Parathyroid adenoma (tissue), 2 donors: ENCODE results near the gene DOK3.

Experiments
- H2AFZ ChIP-seq: fragments of 300-600 bp; sonication (generic); one replicate; pipeline ENCODE4 v1.7.0; 2017; ENCODE audit warnings: antibody characterized with exemption, mild to moderate bottlenecking
- H3K27ac ChIP-seq: fragments of 300-600 bp; sonication (generic); one replicate; pipeline ENCODE4 v1.7.0; 2017
- H3K27me3 ChIP-seq: fragments of 300-600 bp; sonication (generic); one replicate; pipeline ENCODE4 v1.7.0; 2017; ENCODE audit warnings: low read length; ENCODE audit not compliant: control insufficient read depth, insufficient read depth
- H3K36me3 ChIP-seq: fragments of 300-600 bp; sonication (generic); one replicate; pipeline ENCODE4 v1.7.0; 2017; ENCODE audit warnings: low read length; ENCODE audit not compliant: control insufficient read depth, insufficient read depth
- H3K4me1 ChIP-seq: fragments of 300-600 bp; sonication (generic); one replicate; pipeline ENCODE4 v1.7.0; 2017; ENCODE audit warnings: control low read depth
- H3K4me2 ChIP-seq: fragments of 300-600 bp; sonication (generic); one replicate; pipeline ENCODE4 v1.7.0; 2017; ENCODE audit warnings: low read length
- H3K4me3 ChIP-seq: fragments of 300-600 bp; sonication (generic); one replicate; pipeline ENCODE4 v1.7.0; 2017; ENCODE audit warnings: low read depth, low read length
- H3K79me2 ChIP-seq: fragments of 300-600 bp; sonication (generic); one replicate; pipeline ENCODE4 v1.7.0; 2017; ENCODE audit warnings: control low read depth
- H3K9ac ChIP-seq: fragments of 300-600 bp; sonication (generic); one replicate; pipeline ENCODE4 v1.7.0; 2017; ENCODE audit warnings: mild to moderate bottlenecking
- H3K9me3 ChIP-seq: fragments of 300-600 bp; sonication (generic); one replicate; pipeline ENCODE4 v1.7.0; 2017; ENCODE audit warnings: low read length; ENCODE audit not compliant: control insufficient read depth
- TF ChIP-seq, protein P1 (sequence below): fragments of 300-600 bp; sonication (generic); IDR thresholded peaks from one replicate; pipeline ENCODE4 v1.7.0; 2017; ENCODE audit warnings: antibody characterized with exemption, mild to moderate bottlenecking
- donor health status: primary hyperparathyroidism.

Gene DOK3

DNA sequence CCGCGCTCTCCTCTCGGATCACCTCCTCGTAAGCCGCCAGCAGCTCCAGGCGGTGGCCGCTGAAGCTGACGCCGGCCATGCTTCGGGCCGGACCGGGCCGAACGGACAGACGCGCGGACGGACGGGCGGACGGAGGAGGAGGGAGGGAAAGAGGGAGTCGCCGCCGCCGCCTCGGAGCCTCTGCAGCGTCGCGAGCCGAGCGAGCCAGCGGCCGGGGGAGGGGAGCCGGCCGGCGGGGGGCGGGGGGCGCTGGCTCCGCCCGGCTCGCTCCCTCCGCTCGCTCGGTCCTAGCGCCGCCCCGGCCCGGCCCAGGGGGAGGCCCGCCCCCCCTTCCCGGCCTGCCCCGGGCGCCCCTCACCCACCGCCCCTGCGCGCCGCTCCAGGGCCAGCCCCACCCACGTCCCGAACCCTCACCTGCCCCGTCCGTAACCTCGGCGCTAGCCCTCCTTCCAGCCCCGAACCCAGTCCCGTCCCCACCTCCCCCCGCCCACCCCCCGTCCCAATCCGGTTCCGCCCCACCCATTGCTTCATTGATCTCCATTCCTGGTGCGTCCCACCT is 36.1 kb downstream of the DOK3 start, which contains the start of gene DBN1:
Gene DBN1, minus strand, starts transcription at position 192 of the 559 bp plus-strand sequence. Its CDS starts 113 bp downstream, at position 79.
- H3K36me3 ChIP-seq: no peaks in the 10 kb centered on the region
- no peaks in the 10 kb centered on the region for H3K27me3 ChIP-seq
- H3K79me2 ChIP-seq: peaks cover 24% of the 10 kb centered on the region
- H2AFZ ChIP-seq: peak within 1 kb of the TSS; percentile 38
- TF ChIP-seq, protein P1, sequence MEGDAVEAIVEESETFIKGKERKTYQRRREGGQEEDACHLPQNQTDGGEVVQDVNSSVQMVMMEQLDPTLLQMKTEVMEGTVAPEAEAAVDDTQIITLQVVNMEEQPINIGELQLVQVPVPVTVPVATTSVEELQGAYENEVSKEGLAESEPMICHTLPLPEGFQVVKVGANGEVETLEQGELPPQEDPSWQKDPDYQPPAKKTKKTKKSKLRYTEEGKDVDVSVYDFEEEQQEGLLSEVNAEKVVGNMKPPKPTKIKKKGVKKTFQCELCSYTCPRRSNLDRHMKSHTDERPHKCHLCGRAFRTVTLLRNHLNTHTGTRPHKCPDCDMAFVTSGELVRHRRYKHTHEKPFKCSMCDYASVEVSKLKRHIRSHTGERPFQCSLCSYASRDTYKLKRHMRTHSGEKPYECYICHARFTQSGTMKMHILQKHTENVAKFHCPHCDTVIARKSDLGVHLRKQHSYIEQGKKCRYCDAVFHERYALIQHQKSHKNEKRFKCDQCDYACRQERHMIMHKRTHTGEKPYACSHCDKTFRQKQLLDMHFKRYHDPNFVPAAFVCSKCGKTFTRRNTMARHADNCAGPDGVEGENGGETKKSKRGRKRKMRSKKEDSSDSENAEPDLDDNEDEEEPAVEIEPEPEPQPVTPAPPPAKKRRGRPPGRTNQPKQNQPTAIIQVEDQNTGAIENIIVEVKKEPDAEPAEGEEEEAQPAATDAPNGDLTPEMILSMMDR: no peak
- H3K27ac ChIP-seq: peak within 1 kb of the TSS; percentile 66
- peak within 1 kb of the TSS; percentile 77 for H3K4me3 ChIP-seq
- H3K9me3 ChIP-seq: no peaks in the 10 kb centered on the region
- H3K4me2 ChIP-seq: peak within 1 kb of the TSS; percentile 83
- H3K4me1 ChIP-seq: peaks cover 26% of the 10 kb centered on the region
- peak within 1 kb of the TSS; percentile 29 for H3K9ac ChIP-seq

DNA sequence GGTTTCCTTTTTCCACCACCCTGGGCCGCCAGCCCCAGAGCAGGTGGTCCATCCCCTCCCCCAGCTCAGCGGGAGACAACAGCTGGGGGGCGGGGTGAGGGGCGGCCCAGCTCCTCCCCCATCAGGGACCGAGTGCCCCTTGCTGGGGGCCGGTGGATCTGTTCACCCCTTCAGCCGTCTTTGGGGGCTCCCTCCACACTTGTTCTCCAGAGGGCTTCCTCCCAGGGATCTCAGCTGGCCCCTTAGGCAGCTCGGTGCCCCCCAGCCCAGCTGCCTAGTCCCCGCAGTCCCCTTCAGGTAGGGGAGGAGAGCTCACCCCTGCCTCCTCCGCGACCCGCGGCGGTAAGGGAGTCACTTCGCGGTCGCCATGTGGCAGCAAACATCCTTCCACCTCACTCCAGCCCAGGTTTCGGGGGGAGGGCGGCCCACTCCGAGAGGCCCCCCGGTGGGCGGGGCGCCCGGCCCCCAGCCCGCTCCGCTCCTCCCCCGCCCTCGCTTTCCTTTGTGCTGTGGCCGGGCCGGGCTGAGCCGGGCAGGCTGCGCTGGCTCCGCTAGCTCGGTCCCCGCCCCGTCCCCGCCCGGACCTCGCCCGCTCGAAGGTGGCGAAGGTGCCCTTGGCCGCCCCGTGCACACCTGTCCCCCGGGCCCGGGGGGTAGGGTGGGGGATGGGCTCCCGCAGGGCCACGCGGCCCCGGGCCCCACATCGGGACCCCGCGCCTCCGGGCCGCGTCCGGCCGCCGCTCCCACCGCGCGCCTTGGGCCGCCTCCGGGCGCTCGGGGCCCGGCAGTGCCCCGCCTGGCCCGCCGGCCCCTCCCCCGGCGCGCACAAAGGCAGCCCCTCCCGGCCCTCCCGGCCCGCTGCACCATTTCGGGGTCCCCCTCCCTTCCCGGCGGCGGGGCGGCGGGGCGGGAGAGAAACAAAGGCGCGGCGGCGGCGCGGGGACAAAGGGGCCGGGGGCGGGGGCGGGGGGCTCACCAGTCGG is 36.9 kb downstream of the DOK3 start:
- H3K27me3 ChIP-seq: no peaks in the 10 kb centered on the region
- H3K9me3 ChIP-seq: no peaks in the 10 kb centered on the region
- peak overlapping the region; percentile 77 for H3K4me3 ChIP-seq
- peak overlapping the region; percentile 83 for H3K4me2 ChIP-seq
- H2AFZ ChIP-seq: peak overlapping the region; percentile 38
- TF ChIP-seq, protein P1: no peak
- peak overlapping the region; percentile 66 for H3K27ac ChIP-seq
- H3K36me3 ChIP-seq: no peaks in the 10 kb centered on the region
- peaks cover 18% of the 10 kb centered on the region for H3K4me1 ChIP-seq
- H3K79me2 ChIP-seq: peaks cover 24% of the 10 kb centered on the region
- peak overlapping the region; percentile 29 for H3K9ac ChIP-seq

DNA sequence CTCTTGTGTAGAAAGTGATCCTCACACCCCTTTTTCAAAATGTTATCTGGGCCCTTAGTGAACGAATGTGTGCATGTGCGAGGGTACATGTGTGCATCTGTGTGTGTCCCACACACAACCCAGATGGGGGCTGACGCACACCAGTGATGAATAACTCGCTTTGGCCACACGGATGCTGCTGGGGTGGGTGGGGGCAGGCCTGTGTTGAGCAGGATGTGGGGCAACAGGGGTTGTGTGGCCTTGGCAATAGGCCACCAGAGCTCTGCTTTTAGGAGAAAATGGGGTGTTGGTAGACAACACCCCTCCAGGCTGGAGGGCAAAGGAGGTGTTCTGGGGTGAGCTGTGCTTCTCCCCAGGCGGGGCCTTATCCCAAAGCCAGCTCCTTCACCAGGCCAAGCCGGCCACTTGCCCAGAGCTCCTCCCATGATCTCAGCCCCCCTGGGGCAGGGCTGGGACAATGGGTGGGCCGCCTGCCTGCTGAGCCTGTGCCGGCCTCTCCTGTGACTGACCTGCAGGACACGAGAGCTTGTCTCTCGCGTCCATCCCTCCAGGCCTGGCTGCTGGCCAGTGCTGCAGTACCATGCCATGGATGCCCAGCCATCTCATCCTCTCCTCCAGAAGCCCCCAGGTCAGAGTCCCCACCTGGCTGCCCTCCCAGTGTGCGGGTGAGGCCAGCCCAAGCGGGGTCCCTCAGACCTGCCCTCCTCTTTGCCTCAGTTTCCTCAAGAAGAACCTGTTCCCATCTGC is 37.8 kb downstream of the DOK3 start:
- H3K27ac ChIP-seq: no peak overlapping the region

DNA sequence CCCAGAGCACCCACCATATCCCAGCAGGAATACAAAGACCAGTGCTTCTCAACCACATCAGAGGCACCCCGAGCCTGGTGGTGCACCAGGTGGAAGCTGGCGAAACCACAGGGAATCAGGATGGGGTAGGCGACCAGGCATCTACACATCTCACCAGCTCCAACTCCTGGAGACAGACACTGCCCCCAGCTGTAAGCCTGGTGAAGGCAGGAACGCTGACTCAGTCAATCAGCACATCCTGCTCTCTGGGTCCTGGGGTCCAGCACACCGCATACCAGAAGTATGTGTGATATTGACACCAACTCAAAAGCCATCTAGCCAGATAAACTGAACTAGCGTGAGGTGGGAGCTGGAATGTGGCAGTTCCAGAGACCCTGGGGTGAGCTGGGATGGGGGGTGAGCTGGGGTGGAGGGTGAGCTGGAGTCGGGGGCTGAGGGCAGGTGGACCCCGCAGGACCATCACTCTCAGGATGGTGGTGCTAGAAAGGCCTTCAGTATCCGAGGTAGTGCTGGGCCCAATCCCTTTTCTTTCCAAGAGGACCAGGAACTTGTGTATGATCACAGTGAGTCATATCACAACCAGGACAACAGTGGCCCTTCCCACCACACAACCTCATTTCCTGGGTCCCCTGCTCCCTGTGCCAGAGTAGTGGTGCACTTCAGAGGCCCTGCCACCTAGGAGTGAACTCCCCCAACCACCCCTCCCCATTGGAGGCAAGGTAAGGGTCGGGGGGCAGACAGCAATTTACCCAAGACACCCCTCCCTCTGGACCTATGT is 38.7 kb downstream of the DOK3 start:
- peaks cover 16% of the 10 kb centered on the region for H3K4me1 ChIP-seq
- H3K27ac ChIP-seq: no peak overlapping the region
- no peak overlapping the region for H3K4me3 ChIP-seq
- H3K4me2 ChIP-seq: no peak overlapping the region
- no peaks in the 10 kb centered on the region for H3K36me3 ChIP-seq
- H3K79me2 ChIP-seq: peaks cover 24% of the 10 kb centered on the region
- H3K9me3 ChIP-seq: no peaks in the 10 kb centered on the region
- TF ChIP-seq, protein P1: no peak
- no peak overlapping the region for H3K9ac ChIP-seq
- no peak overlapping the region for H2AFZ ChIP-seq
- no peaks in the 10 kb centered on the region for H3K27me3 ChIP-seq

More for the DNA sequence above, 37.8 kb downstream of the DOK3 start:
- peaks cover 16% of the 10 kb centered on the region for H3K4me1 ChIP-seq
- no peaks in the 10 kb centered on the region for H3K36me3 ChIP-seq
- H3K79me2 ChIP-seq: peaks cover 24% of the 10 kb centered on the region
- H3K9ac ChIP-seq: no peak overlapping the region
- H3K9me3 ChIP-seq: no peaks in the 10 kb centered on the region
- TF ChIP-seq, protein P1: no peak
- H3K4me2 ChIP-seq: peak overlapping the region; percentile 83
- H3K4me3 ChIP-seq: peak overlapping the region; percentile 77
- H3K27me3 ChIP-seq: no peaks in the 10 kb centered on the region
- no peak overlapping the region for H2AFZ ChIP-seq
